ENCODE data around the gene EPS8.
A peak's percentile ranks its signal among the peaks of the same experiment; 100 is the strongest.

Gene EPS8

DNA sequence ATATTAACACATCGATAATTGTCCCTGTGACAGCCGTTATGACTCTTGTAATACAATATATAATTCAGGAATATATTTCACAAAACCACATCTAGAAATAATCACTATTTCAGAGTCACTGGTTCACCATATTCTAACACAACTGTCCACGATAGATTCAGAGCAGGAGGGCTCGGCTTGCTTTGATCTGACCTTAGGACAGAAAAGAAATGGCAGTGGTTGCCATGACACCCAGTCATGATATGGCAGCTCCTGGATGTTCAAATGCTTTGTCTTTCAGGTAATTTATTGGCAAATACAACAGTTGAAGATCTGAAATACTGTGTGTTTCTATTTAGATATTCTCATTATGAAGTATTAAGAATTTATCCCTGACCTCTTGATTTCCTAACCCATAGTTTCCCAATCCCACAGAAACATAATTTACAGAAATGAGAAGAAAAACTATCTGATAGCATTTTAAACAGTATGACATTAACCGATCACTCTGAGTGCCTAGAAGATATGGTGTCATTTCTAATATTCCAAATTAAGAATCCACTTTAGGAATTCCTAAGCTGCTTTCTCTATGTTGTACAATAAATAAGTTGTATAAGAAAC is 116.4 kb downstream of the EPS8 start:
- no peak for DNase-seq (ENCODE audit: low read depth)
- H3K4me3 ChIP-seq (ENCODE audit: control insufficient read depth, low read depth, low read length) = no peak overlapping the region
- TF ChIP-seq, protein P1, sequence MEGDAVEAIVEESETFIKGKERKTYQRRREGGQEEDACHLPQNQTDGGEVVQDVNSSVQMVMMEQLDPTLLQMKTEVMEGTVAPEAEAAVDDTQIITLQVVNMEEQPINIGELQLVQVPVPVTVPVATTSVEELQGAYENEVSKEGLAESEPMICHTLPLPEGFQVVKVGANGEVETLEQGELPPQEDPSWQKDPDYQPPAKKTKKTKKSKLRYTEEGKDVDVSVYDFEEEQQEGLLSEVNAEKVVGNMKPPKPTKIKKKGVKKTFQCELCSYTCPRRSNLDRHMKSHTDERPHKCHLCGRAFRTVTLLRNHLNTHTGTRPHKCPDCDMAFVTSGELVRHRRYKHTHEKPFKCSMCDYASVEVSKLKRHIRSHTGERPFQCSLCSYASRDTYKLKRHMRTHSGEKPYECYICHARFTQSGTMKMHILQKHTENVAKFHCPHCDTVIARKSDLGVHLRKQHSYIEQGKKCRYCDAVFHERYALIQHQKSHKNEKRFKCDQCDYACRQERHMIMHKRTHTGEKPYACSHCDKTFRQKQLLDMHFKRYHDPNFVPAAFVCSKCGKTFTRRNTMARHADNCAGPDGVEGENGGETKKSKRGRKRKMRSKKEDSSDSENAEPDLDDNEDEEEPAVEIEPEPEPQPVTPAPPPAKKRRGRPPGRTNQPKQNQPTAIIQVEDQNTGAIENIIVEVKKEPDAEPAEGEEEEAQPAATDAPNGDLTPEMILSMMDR (IDR thresholded peaks at IDR 0.05; ENCODE audit: control insufficient read depth, insufficient read depth, low read depth, low read length, missing control alignments) = no peak

DNA sequence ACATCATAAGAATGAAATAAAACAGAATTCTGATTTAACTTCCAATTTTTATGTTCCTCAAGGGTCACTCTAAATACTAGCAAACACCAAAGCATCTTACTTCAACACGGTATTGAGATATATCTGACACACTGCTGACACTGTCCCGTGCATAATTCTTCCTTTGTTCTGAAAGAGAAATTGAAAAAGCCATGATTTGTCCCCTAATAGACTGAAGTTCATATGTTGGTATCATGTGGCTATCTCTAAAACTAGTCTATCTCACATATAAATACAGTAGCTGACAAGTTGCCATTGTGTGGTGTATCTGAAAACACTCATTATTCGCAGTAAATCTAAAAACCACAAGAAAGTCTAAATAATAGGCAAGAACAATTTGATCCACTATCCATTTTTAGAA is 118.4 kb downstream of the EPS8 start:
- DNase-seq (ENCODE audit: low read depth) = no peak
- H3K4me3 ChIP-seq (ENCODE audit: control insufficient read depth, low read depth, low read length) = no peak overlapping the region
- TF ChIP-seq, protein P1 (IDR thresholded peaks at IDR 0.05; ENCODE audit: control insufficient read depth, insufficient read depth, low read depth, low read length, missing control alignments) = no peak

DNA sequence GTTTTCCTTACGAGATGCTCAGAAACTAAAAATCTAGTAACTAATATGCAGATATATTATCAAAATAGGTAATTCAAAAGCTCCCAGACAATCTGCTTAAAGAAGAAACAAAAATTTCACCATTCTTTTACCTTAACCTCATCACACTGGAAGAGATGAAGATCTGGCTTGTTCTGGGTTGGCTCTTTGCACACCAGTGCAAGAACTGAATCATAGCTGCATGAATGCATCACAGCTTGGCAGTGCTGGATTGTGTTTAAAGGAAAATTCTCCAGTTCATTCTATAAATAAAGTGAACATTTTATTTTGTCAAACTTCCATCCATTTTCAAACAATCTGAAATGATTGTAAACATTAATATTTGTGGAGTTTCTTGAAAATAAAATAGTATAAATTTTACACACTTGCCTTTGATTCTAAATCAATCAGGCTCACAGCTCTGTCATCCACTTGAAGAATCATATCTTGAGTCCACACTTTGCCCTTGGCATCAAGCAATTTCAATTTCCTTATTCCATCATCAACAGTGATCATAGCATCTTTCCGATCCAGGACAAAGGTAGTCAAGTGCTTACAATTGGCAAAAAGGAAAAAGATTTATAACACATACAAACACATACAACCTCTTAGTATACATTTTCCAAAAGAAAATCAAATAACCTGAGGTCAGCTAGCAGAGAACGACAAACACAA is 119.8 kb downstream of the EPS8 start:
- TF ChIP-seq, protein P1 (IDR thresholded peaks at IDR 0.05; ENCODE audit: control insufficient read depth, insufficient read depth, low read depth, low read length, missing control alignments) = no peak
- H3K4me3 ChIP-seq (ENCODE audit: control insufficient read depth, low read depth, low read length) = no peak overlapping the region
- DNase-seq (ENCODE audit: low read depth) = no peak

GRCh38 chr12:15664491-15664890 is 124.7 kb downstream of the EPS8 start:
- TF ChIP-seq, protein P1 (IDR thresholded peaks at IDR 0.05; ENCODE audit: control insufficient read depth, insufficient read depth, low read depth, low read length, missing control alignments) = no peak
- DNase-seq (ENCODE audit: low read depth) = no peak
- H3K4me3 ChIP-seq (ENCODE audit: control insufficient read depth, low read depth, low read length) = no peak overlapping the region

DNA sequence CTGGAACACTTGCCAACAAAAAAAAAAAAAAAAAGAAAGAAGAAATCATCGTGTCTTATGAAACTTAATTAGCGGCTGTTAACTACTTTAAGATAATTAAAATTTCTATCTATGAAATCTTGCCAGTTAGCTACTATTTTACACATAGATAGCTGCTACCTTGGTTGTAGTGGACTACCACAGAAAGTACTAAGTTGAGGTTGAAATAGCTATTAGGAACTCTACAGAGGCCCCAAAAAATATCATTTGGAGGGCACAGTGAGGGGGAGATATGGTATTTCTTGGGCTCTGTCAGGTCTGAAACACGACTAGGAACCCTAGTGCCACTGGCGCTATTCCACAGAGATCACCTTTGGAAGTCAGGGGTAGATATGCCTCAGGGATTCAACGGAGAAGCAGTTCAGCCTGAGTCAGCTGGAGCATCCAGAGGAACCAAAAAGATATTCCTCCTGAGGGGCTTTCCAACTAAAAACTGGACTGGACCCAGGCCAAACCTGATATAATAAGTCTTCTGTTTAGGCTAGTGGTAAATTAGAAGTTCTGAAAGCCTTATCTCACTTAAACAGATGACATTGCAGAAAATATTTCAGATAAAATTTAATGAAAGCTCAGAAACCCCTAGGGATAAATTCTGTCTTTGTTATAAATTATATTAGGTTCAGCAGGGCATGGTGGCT is 126.1 kb downstream of the EPS8 start:
- DNase-seq (ENCODE audit: low read depth) = no peak
- TF ChIP-seq, protein P1 (IDR thresholded peaks at IDR 0.05; ENCODE audit: control insufficient read depth, insufficient read depth, low read depth, low read length, missing control alignments) = no peak
- no peak overlapping the region for H3K4me3 ChIP-seq (ENCODE audit: control insufficient read depth, low read depth, low read length)

- TF ChIP-seq, protein P1 (IDR thresholded peaks at IDR 0.05; ENCODE audit: control insufficient read depth, insufficient read depth, low read depth, low read length, missing control alignments) = no peak
- peak; percentile 73 for DNase-seq (ENCODE audit: low read depth)
- H3K4me3 ChIP-seq (ENCODE audit: control insufficient read depth, low read depth, low read length) = no peak overlapping the region
Observed at GRCh38 chr12:15662303-15662980, 126.7 kb downstream of the EPS8 start.
